Measurements from ENCODE around the gene TSPEAR. TPM values are rescaled to one million over a fixed set of nuclear protein-coding genes. Genes with fewer than 3 reads are reported as not detected.

TSPEAR gene
- total and polyA plus RNA-seq, 2 of the 13 experiments (the other 11 are each of a cell fraction or from before 2014, with no cell fraction given): 0.07 to 0.32 TPM

DNA sequence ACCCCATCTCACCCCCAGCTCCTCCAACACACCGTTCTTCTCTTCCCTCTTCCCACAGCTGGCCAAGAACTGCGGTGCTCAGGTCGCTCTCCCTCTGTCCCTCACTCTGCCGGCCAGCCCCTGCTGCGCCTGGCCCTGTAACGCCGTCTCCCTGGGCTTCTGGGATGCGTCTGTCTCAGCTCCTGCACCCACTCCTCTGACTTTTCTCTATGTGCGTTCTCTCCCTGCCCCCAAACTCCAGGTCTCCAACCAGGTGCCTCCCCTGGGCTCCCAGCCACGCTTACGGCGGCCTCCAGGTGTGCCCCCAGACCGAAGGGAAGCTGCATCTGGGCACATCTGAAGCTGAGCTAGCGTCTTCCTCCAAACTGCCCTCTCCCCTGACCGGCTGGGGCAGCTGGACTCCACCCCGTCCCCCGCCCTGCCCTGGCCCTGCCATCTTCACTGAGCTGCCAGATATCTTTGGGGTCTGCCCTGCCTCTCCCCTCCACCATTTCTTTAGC, 11.8 kb downstream of the TSPEAR start:
- Histone ChIP-seq H2AFZ (ENCODE audit: low read length) (no peak overlapping the region), H3K27me3 (ENCODE audit: control insufficient read depth in 1 of 2, insufficient read depth in 2 of 2, low read length in 2 of 2) (peaks cover 5 to 15% of the 10 kb centered on the region in 2 experiments; a peak in 2 of 5 replicates), H3K9me3 (ENCODE audit: low read length) (no peaks in the 10 kb centered on the region), H3K4me1 (ENCODE audit: insufficient read depth, low read length) (peaks cover 95% of the 10 kb centered on the region), H3K4me2 (ENCODE audit: low read depth, low read length) (no peak overlapping the region), H3K79me2 (ENCODE audit: insufficient read depth, low read length) (no peaks in the 10 kb centered on the region), H3K36me3 (replicated peaks in 1 of 2; ENCODE audit: control insufficient read depth in 1 of 2, insufficient read depth in 2 of 2, low read length in 2 of 2) (no peaks in the 10 kb centered on the region), H3K9ac (ENCODE audit: insufficient read depth, low read depth, low read length) (no peak overlapping the region), H4K20me1 (ENCODE audit: insufficient read depth, low read length) (no peaks in the 10 kb centered on the region), H3K4me3 (replicated peaks in 1 of 3; ENCODE audit: insufficient read depth in 1 of 3, low read depth in 2 of 3, low read length in 3 of 3) (no peak overlapping the region), H3K27ac (ENCODE audit: extremely low read length, insufficient read depth, low read length) (no peak overlapping the region)
- CTCF ChIA-PET (ENCODE audit: low intra/inter-chr PET ratio, low total read pairs): no interaction called here
- ATAC-seq (no peak), DNase-seq (ENCODE audit: low spot score) (no peak), FAIRE-seq (no peak)
- TF ChIP-seq CBX1 (IDR thresholded peaks at IDR 0.05; ENCODE audit: low read depth): no peak
- TF ChIP-seq ZNF10 (CRISPR knock-in tag; IDR thresholded peaks at IDR 0.05; ENCODE audit: borderline replicate concordance, low read depth): no peak
- TF ChIP-seq, protein P1, sequence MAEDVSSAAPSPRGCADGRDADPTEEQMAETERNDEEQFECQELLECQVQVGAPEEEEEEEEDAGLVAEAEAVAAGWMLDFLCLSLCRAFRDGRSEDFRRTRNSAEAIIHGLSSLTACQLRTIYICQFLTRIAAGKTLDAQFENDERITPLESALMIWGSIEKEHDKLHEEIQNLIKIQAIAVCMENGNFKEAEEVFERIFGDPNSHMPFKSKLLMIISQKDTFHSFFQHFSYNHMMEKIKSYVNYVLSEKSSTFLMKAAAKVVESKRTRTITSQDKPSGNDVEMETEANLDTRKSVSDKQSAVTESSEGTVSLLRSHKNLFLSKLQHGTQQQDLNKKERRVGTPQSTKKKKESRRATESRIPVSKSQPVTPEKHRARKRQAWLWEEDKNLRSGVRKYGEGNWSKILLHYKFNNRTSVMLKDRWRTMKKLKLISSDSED (CRISPR knock-in tag; IDR thresholded peaks at IDR 0.05): no peak
- TF ChIP-seq MAFK (conservative IDR thresholded peaks at IDR 0.05 in 1 of 2, IDR thresholded peaks at IDR 0.05 in 1 of 2; ENCODE audit: low read length in 2 of 2): no peak
- no peak for TF ChIP-seq BHLHE40 (IDR thresholded peaks at IDR 0.05; ENCODE audit: low read length)
- TF ChIP-seq MAF1 (CRISPR knock-in tag; IDR thresholded peaks at IDR 0.05; ENCODE audit: borderline replicate concordance): no peak
- no peak for TF ChIP-seq SMC3 (IDR thresholded peaks at IDR 0.05; ENCODE audit: low read length)
- no peak for TF ChIP-seq ZNF225 (CRISPR knock-in tag; IDR thresholded peaks at IDR 0.05)
- TF ChIP-seq ZNF768 (CRISPR knock-in tag; IDR thresholded peaks at IDR 0.05): no peak
- TF ChIP-seq, protein P2, sequence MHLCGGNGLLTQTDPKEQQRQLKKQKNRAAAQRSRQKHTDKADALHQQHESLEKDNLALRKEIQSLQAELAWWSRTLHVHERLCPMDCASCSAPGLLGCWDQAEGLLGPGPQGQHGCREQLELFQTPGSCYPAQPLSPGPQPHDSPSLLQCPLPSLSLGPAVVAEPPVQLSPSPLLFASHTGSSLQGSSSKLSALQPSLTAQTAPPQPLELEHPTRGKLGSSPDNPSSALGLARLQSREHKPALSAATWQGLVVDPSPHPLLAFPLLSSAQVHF (CRISPR knock-in tag; IDR thresholded peaks at IDR 0.05): no peak
- no peak for TF ChIP-seq ZNF446 (CRISPR knock-in tag; IDR thresholded peaks at IDR 0.05)
- TF ChIP-seq POGZ (CRISPR knock-in tag; IDR thresholded peaks at IDR 0.05): no peak
- no TSS peak for BruUV-seq (replicated peaks)
- intact Hi-C loops (cut with micrococcal nuclease; ENCODE audit: unreplicated experiment) (loop anchor here (5.0 to 10.0 kb wide), 2 partner anchors 38 to 65 kb away; partner anchors contain the start of gene KRTAP10-10), in situ Hi-C loops (cut with HindIII; ENCODE audit: extremely low pct_ligation_motif_present, low pct_unique_long_range_greater_than_20kb) (no loop called here)
- POLR2A ChIA-PET: no interaction called here
- 82% methylated on average over 17 of the region's 17 CpGs for WGBS (ENCODE audit: low lambda C conversion rate)
